ENCODE measurements around the gene ID2. TPM values are rescaled to one million over a fixed set of nuclear protein-coding genes. Genes with fewer than 3 reads are reported as not detected.

ID2 gene
- total and polyA plus RNA-seq, 2 experiments from 2014 or later, result 612 to 910 TPM

DNA sequence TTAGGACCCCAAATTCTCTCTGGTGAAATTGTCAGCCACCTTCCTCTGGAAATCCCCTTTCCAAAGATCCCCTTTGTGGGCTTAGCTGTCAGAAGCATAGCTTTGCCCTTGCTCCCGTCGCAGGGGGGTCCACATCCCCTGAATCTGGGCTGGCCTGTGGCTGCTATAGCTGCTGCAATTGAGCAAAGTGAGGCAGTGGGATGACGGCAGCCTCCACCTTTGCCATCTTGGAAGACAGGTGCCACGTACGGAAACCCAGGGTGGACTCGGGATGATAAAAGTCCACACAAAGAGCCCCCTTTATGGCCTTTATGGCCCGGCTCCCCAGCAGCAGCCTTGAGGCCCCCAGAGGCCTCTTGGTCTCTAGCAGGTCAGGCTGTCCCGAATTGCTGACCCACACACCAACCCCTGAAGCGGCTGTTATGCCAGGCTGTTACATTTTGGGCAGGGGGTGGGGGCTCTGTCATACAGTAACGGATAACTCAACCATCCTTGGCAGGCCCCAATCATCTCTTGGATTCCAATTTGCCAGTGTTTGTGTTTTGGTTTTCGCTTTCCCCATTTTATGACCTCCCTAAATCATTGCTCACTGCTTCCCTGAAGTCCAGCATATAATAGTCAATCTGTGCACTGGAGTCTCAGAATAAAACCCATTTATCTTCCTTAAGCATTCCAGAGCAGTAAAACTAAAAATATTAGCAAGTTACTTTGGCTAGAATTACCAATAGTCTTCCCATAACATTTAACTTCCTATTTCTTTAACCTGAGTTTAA lies 33.2 kb upstream of the ID2 start:
- Histone ChIP-seq H3K4me2 (no peak overlapping the region), H3K36me3 (replicated peaks; ENCODE audit: insufficient read depth, low read depth) (no peaks in the 10 kb centered on the region), H3K4me3 (no peak overlapping the region), H3K27me3 (no peaks in the 10 kb centered on the region), H3K9me3 (ENCODE audit: low read depth) (no peaks in the 10 kb centered on the region), H3K79me2 (no peaks in the 10 kb centered on the region), H3K4me1 (ENCODE audit: insufficient read depth) (peaks cover under 1% of the 10 kb centered on the region), H4K20me1 (ENCODE audit: insufficient read depth, poor library complexity, severe bottlenecking) (no peaks in the 10 kb centered on the region), H2AFZ (no peak overlapping the region), H3K9me2 (replicated peaks; ENCODE audit: insufficient read depth) (no peaks in the 10 kb centered on the region), H3K27ac (no peak overlapping the region)
- DNase-seq (ENCODE audit: low spot score), result no peak
- no peak for TF ChIP-seq EZH2phosphoT487 (IDR thresholded peaks at IDR 0.05; ENCODE audit: low read depth, severe bottlenecking, unreplicated experiment)
- TF ChIP-seq EZH2 (IDR thresholded peaks at IDR 0.05; ENCODE audit: borderline replicate concordance), result no peak
- TF ChIP-seq, protein P1, sequence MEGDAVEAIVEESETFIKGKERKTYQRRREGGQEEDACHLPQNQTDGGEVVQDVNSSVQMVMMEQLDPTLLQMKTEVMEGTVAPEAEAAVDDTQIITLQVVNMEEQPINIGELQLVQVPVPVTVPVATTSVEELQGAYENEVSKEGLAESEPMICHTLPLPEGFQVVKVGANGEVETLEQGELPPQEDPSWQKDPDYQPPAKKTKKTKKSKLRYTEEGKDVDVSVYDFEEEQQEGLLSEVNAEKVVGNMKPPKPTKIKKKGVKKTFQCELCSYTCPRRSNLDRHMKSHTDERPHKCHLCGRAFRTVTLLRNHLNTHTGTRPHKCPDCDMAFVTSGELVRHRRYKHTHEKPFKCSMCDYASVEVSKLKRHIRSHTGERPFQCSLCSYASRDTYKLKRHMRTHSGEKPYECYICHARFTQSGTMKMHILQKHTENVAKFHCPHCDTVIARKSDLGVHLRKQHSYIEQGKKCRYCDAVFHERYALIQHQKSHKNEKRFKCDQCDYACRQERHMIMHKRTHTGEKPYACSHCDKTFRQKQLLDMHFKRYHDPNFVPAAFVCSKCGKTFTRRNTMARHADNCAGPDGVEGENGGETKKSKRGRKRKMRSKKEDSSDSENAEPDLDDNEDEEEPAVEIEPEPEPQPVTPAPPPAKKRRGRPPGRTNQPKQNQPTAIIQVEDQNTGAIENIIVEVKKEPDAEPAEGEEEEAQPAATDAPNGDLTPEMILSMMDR (IDR thresholded peaks at IDR 0.05; ENCODE audit: poor library complexity), result no peak
- 97% methylated on average over 11 of the region's 11 CpGs for WGBS (ENCODE audit: low lambda C conversion rate, missing lambda C conversion rate)

DNA sequence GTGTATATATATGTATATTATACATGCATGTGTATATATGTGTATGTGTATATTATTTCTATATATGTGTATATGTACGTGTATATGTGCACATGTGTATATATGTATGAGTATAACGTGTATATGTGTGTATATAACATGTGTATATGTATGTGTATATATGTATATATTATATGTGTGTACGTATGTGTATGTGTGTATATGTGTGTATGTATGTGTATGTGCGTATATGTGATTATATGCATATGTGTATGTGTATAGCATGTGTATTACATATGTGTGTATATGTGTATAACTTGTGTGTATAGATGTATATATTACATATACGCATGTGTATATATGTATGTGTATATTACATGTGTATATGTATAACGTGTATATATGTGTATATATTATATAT lies 32.1 kb upstream of the ID2 start:
- H3K9me3 ChIP-seq (ENCODE audit: low read depth), result no peaks in the 10 kb centered on the region
- 95% methylated on average over 6 of the region's 6 CpGs for WGBS (ENCODE audit: low lambda C conversion rate, missing lambda C conversion rate)

DNA sequence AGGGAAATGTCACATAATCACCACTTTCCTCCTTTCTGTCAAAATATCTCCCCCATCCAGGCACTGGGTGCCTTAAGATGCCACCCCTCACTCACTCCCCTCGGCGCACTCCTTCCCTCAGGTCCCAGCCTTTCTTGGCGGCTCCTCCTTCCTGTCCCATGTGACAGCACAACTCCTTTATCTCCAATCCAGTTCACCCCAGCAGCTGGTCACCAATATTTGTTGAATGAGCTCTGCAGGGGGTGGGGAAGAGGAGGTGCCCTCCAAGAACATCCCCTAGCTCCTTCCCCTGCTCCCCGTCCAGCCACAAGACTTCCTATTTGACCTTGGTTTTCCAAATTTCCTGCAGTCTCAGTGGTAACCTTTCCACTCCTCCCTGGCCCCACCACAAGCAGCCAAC lies 31.6 kb upstream of the ID2 start:
- Histone ChIP-seq H3K4me1 (ENCODE audit: insufficient read depth) (no peaks in the 10 kb centered on the region), H4K20me1 (ENCODE audit: insufficient read depth, poor library complexity, severe bottlenecking) (no peaks in the 10 kb centered on the region), H2AFZ (no peak overlapping the region), H3K36me3 (replicated peaks; ENCODE audit: insufficient read depth, low read depth) (no peaks in the 10 kb centered on the region), H3K4me2 (no peak overlapping the region), H3K27ac (no peak overlapping the region), H3K9me3 (ENCODE audit: low read depth) (no peaks in the 10 kb centered on the region), H3K4me3 (no peak overlapping the region), H3K27me3 (no peaks in the 10 kb centered on the region), H3K79me2 (no peaks in the 10 kb centered on the region), H3K9me2 (replicated peaks; ENCODE audit: insufficient read depth) (no peaks in the 10 kb centered on the region)
- DNase-seq (ENCODE audit: low spot score), result no peak
- TF ChIP-seq EZH2 (IDR thresholded peaks at IDR 0.05; ENCODE audit: borderline replicate concordance) (no peak), EZH2phosphoT487 (IDR thresholded peaks at IDR 0.05; ENCODE audit: low read depth, severe bottlenecking, unreplicated experiment) (no peak)
- TF ChIP-seq, protein P1 (IDR thresholded peaks at IDR 0.05; ENCODE audit: poor library complexity), result no peak
- WGBS (ENCODE audit: low lambda C conversion rate, missing lambda C conversion rate), result 98% methylated on average over 4 of the region's 4 CpGs

More for the DNA sequence above, 32.1 kb upstream of the ID2 start:
- no peaks in the 10 kb centered on the region for H3K27me3 ChIP-seq
- no peaks in the 10 kb centered on the region for H3K9me2 ChIP-seq (replicated peaks; ENCODE audit: insufficient read depth)
- no peak overlapping the region for H3K4me2 ChIP-seq
- H2AFZ ChIP-seq, result no peak overlapping the region
- TF ChIP-seq, protein P1 (IDR thresholded peaks at IDR 0.05; ENCODE audit: poor library complexity), result no peak
- no peak for DNase-seq (ENCODE audit: low spot score)
- H3K27ac ChIP-seq, result no peak overlapping the region
- H3K4me3 ChIP-seq, result no peak overlapping the region
- H3K36me3 ChIP-seq (replicated peaks; ENCODE audit: insufficient read depth, low read depth), result no peaks in the 10 kb centered on the region
- no peaks in the 10 kb centered on the region for H3K4me1 ChIP-seq (ENCODE audit: insufficient read depth)
- no peaks in the 10 kb centered on the region for H3K79me2 ChIP-seq
- H4K20me1 ChIP-seq (ENCODE audit: insufficient read depth, poor library complexity, severe bottlenecking), result no peaks in the 10 kb centered on the region
